Lung (tissue), 12 donors: ENCODE measurements around the gene DNAJC13. TPM values are rescaled to one million over a fixed set of nuclear protein-coding genes. Genes with fewer than 3 reads are reported as not detected.

Experiments
- ATAC-seq: fragments of 200-7000 bp; cut with Tn5 transposase; one replicate; pipeline ENCODE4 v1.9.1; 2020; ENCODE audit warnings: moderate number of reproducible peaks; ENCODE audit not compliant: insufficient read depth, low FRiP score
- DNase-seq, 3 donors: peaks; one replicate each; pipeline ENCODE4 v3.0.0-alpha.2; 2013 to 2017
- H3K27ac ChIP-seq, 2 donors: one replicate each; pipeline ENCODE4 v1.5.1; 2013; ENCODE audit warnings: mild to moderate bottlenecking in 2 of 2, moderate library complexity in 2 of 2, control low read depth in 1 of 2, inconsistent platforms in 1 of 2, low read depth in 1 of 2, low read length in 1 of 2
- H3K27me3 ChIP-seq, 3 donors: one replicate each; pipeline ENCODE4 v1.5.1; 2013; ENCODE audit warnings: low read length in 2 of 3; ENCODE audit not compliant: control insufficient read depth in 3 of 3, insufficient read depth in 3 of 3
- H3K36me3 ChIP-seq, 4 donors: one replicate each; pipeline ENCODE4 v1.5.1; 2013; ENCODE audit warnings: low read length in 4 of 4, mild to moderate bottlenecking in 1 of 4, moderate library complexity in 1 of 4; ENCODE audit not compliant: control insufficient read depth in 4 of 4, insufficient read depth in 4 of 4
- H3K4me1 ChIP-seq, 5 donors: one replicate each; pipeline ENCODE4 v1.5.1; 2013; ENCODE audit warnings: low read length in 5 of 5, mild to moderate bottlenecking in 2 of 5, moderate library complexity in 1 of 5; ENCODE audit not compliant: control insufficient read depth in 5 of 5, insufficient read depth in 5 of 5
- H3K4me3 ChIP-seq: one replicate; pipeline ENCODE4 v1.5.1; 2013; ENCODE audit warnings: mild to moderate bottlenecking, control low read depth, moderate library complexity
- H3K9ac ChIP-seq, 2 donors: one replicate each; pipeline ENCODE4 v1.5.1; 2013; ENCODE audit warnings: low read length in 2 of 2, control low read depth in 1 of 2; ENCODE audit not compliant: insufficient read depth in 1 of 2
- H3K9me3 ChIP-seq, 4 donors: one replicate each; pipeline ENCODE4 v1.5.1; 2013; ENCODE audit warnings: low read length in 3 of 4, mild to moderate bottlenecking in 1 of 4, moderate library complexity in 1 of 4; ENCODE audit not compliant: control insufficient read depth in 4 of 4, insufficient read depth in 3 of 4
- WGBS, 2 donors: extraction: QIAGEN DNeasy Blood & Tissue Kit; methylation state at CpG; one replicate each; pipeline ENCODE4 v1.1.7; 2013; 5-methylcytosine and 5-hydroxymethylcytosine counted together
- polyA plus RNA-seq, 2 donors: library from polyadenylated mRNA; stranded (reverse); fragments of 200-250 nt; gene quantifications; one replicate each; pipeline ENCODE4 v1.2.1, GENCODE V29; 2013
- total RNA-seq, 2 donors: library from RNA; depleted of rRNA in 1 of 2; stranded (reverse); fragments of >200 nt in 1 of 2; gene quantifications; one replicate each; pipeline ENCODE4 v1.2.1, GENCODE V29; 2014 to 2021
- TF ChIP-seq, protein P1 (sequence below): IDR thresholded peaks from 2 replicates; pipeline ENCODE4 v1.5.1; 2012; ENCODE audit warnings: mild to moderate bottlenecking; ENCODE audit errors: control extremely low read depth, extremely low read depth
- donor health status: control.
- donor health status: control.
- donor health status: Bipolar disorder and iron deficiency.
- donor health status: healthy.
- donor health status: DM: yes; HTN: yes; CAD: no.

The DNAJC13 gene
- total and polyA plus RNA-seq, 4 donors: 6.7 to 132 (median 23.5) TPM

DNA sequence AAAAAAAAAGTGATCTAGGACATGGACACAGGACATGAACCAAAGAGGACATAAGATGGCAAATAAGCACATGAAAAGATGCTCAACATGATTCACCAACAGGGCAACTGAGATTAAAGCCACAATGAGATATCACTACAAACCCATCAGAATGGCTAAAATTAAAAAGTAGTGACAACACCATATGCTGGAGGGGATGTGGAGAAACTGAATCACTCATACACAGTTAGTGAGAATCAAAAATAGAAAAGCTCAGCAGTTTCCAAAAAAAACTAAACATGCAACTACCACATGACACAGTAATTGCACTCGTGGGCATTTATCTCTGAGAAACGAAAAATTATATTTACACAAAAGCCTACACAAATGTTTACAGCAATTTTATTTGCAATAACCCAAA lies 151.9 kb downstream of the DNAJC13 start:
- Histone ChIP-seq H3K9ac (no peak overlapping the region), H3K27ac (peak overlapping the region in 1 of 2 donors; percentile 21), H3K4me1 (no peaks in the 10 kb centered on the region), H3K4me3 (no peak overlapping the region), H3K9me3 (peaks cover 0 to 7% (median 1%) of the 10 kb centered on the region in 4 donors), H3K36me3 (peaks cover 0 to 6% (median 3%) of the 10 kb centered on the region in 4 donors), H3K27me3 (no peaks in the 10 kb centered on the region)
- WGBS, 2 donors: 45 to 74% methylated on average over 2 of the region's 2 CpGs
- DNase-seq (no peak), ATAC-seq (no peak)
- TF ChIP-seq, protein P1, sequence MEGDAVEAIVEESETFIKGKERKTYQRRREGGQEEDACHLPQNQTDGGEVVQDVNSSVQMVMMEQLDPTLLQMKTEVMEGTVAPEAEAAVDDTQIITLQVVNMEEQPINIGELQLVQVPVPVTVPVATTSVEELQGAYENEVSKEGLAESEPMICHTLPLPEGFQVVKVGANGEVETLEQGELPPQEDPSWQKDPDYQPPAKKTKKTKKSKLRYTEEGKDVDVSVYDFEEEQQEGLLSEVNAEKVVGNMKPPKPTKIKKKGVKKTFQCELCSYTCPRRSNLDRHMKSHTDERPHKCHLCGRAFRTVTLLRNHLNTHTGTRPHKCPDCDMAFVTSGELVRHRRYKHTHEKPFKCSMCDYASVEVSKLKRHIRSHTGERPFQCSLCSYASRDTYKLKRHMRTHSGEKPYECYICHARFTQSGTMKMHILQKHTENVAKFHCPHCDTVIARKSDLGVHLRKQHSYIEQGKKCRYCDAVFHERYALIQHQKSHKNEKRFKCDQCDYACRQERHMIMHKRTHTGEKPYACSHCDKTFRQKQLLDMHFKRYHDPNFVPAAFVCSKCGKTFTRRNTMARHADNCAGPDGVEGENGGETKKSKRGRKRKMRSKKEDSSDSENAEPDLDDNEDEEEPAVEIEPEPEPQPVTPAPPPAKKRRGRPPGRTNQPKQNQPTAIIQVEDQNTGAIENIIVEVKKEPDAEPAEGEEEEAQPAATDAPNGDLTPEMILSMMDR: no peak

DNA sequence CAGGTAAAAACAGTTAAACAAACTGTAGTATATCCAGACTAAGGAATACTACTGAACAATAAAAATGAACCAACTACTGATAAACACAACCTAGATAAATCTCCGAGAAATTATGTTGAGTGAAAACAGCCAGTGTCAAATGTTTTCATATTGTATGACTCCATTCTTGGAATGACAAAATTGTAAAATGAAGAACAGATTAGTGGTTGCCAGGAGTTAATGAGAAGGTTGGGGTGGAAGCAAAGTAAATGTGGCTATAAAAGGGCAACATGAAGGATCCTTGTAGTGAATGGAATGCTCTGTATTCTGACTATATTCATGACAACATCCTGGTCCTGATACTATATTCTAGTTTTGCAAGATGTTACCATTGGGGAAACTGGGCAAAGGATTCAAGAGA lies 152.3 kb downstream of the DNAJC13 start:
- Histone ChIP-seq H3K36me3 (peaks cover 0 to 6% (median 3%) of the 10 kb centered on the region in 4 donors), H3K4me1 (no peaks in the 10 kb centered on the region), H3K9ac (no peak overlapping the region), H3K27me3 (no peaks in the 10 kb centered on the region), H3K9me3 (peaks cover 0 to 7% (median 1%) of the 10 kb centered on the region in 4 donors), H3K27ac (no peak overlapping the region), H3K4me3 (no peak overlapping the region)
- DNase-seq (no peak), ATAC-seq (no peak)
- 83 to 92% methylated on average over 1 of the region's 1 CpG for WGBS, 2 donors
- TF ChIP-seq, protein P1: no peak

DNA sequence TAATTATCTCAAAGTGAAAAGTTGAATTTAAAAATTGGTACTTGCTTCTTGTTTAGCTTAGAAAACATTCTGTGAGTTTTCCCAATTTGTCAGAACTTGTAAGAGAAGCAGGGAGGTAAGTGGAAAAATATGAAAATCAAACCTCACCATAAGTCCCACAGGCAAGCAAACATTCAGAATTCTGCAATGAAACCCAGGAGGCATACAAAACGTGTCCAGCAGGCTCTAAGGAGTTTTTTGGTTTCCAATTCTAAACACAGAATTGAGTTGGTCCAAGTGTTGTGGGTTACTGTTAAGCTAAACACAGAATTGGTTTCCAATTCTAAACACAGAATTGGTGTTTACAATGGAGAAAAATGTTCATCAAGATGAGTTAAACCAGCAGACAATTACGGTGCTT lies 152.7 kb downstream of the DNAJC13 start:
- Histone ChIP-seq H3K9ac (no peak overlapping the region), H3K9me3 (peaks cover 0 to 7% (median 1%) of the 10 kb centered on the region in 4 donors), H3K4me3 (no peak overlapping the region), H3K27ac (no peak overlapping the region), H3K36me3 (peaks cover 0 to 6% (median 3%) of the 10 kb centered on the region in 4 donors), H3K4me1 (no peaks in the 10 kb centered on the region), H3K27me3 (no peaks in the 10 kb centered on the region)
- TF ChIP-seq, protein P1: no peak
- no peak for DNase-seq
- 83 to 88% methylated on average over 2 of the region's 2 CpGs for WGBS, 2 donors
- no peak for ATAC-seq

DNA sequence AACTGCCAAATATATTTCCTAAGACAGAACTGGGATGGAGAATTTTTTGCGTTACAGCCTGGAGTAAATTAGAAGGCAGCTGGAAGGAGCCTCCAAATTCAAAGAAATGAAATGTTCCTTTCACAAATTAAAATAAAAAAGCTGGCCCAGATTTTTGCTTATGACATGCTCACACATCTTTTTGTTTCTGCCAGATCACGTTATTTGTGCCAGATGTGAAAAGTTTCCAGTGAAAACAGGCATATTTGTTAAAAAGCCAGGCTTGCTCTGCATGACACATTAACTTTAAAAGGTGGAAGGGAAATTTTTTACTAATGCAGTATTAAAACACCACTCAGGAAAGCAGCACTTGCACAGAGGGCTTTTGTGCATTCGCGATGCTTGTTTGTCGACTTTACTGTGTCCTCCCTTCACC lies 156.5 kb downstream of the DNAJC13 start:
- H3K36me3 ChIP-seq: peaks cover 3 to 10% (median 6%) of the 10 kb centered on the region in 4 donors
- no peak overlapping the region for H3K27ac ChIP-seq
- TF ChIP-seq, protein P1: no peak
- no peak overlapping the region for H3K9ac ChIP-seq
- 85 to 90% methylated on average over 5 of the region's 5 CpGs for WGBS, 2 donors
- no peaks in the 10 kb centered on the region for H3K27me3 ChIP-seq
- peaks cover 0 to 7% (median 1%) of the 10 kb centered on the region in 4 donors for H3K9me3 ChIP-seq
- peak in 1 of 3 donors; percentile 13 for DNase-seq
- no peak for ATAC-seq
- no peak overlapping the region for H3K4me3 ChIP-seq
- peaks cover 0 to 9% (median 0%) of the 10 kb centered on the region in 5 donors for H3K4me1 ChIP-seq
